PC-9 (cell line): Measurements from ENCODE around the gene ZNF18. TPM values are rescaled to one million over a fixed set of nuclear protein-coding genes. Genes with fewer than 3 reads are reported as not detected.
"Not testable (repeated sequence)": the region's sequence is repeated elsewhere in the genome, so short reads cannot be mapped to it uniquely, and the experiment has no call there.

Experiments
- BruUV-seq: library from RNA; stranded (reverse); fragments of 400-500 nt; replicated peaks from 2 replicates; lab custom pipeline; 2021; lab: Mats Ljungman, UMichigan
- CTCF ChIA-PET: fragments of 300-600 bp; sonication (Branson Sonifier 250); formaldehyde crosslinking; loops from one replicate; lab custom pipeline; 2022; ENCODE audit warnings: antibody characterized with exemption; lab: Charles Lee
- POLR2A ChIA-PET: fragments of 300-600 bp; sonication (Branson Sonifier 250); formaldehyde crosslinking; loops from one replicate; lab custom pipeline; 2022; ENCODE audit warnings: antibody characterized with exemption; ENCODE audit not compliant: unreplicated experiment; lab: Charles Lee
- DNase-seq, 2 experiments: peaks; one replicate each; pipeline versions ENCODE4 v3.0.0 to v3.0.0-alpha.2; 2015 to 2022; ENCODE audit warnings: mixed read lengths in 1 of 2
- H2AFZ ChIP-seq: fragments of 200-600 bp; sonication (generic); 2 replicates; pipeline ENCODE4 v1.8.1; 2017; ENCODE audit warnings: antibody characterized with exemption
- H3F3A ChIP-seq: fragments of 200-600 bp; sonication (generic); 2 replicates; pipeline ENCODE4 v1.8.1; 2017; ENCODE audit warnings: antibody characterized with exemption, mild to moderate bottlenecking, low read depth; ENCODE audit not compliant: insufficient read depth
- H3K27ac ChIP-seq: fragments of 200-600 bp; sonication (generic); 2 replicates; pipeline ENCODE4 v1.6.1; 2016; ENCODE audit warnings: mixed run types
- H3K27me3 ChIP-seq: fragments of 200-600 bp; sonication (generic); 2 replicates; pipeline ENCODE4 v1.6.1; 2016; ENCODE audit warnings: low read depth, mixed run types; ENCODE audit not compliant: insufficient read depth
- H3K36me3 ChIP-seq: fragments of 200-600 bp; sonication (generic); 2 replicates; pipeline ENCODE4 v1.6.1; 2016; ENCODE audit warnings: low read depth, mixed run types
- H3K4me1 ChIP-seq: fragments of 200-600 bp; sonication (generic); replicated peaks from 2 replicates; pipeline ENCODE4 v1.6.1; 2016; ENCODE audit warnings: mixed run types; ENCODE audit not compliant: insufficient read depth
- H3K4me2 ChIP-seq: fragments of 200-600 bp; sonication (generic); 2 replicates; pipeline ENCODE4 v1.6.1; 2017; ENCODE audit warnings: mixed run types
- H3K4me3 ChIP-seq: fragments of 200-600 bp; sonication (generic); 2 replicates; pipeline ENCODE4 v1.6.1; 2016; ENCODE audit warnings: mixed run types
- H3K79me2 ChIP-seq: fragments of 200-600 bp; sonication (generic); 2 replicates; pipeline ENCODE4 v1.6.1; 2017; ENCODE audit warnings: low read depth, mixed run types
- H3K9me2 ChIP-seq: fragments of 200-600 bp; sonication (generic); 2 replicates; pipeline ENCODE4 v1.8.1; 2017; ENCODE audit warnings: mild to moderate bottlenecking; ENCODE audit not compliant: insufficient read depth
- H3K9me3 ChIP-seq: fragments of 200-600 bp; sonication (generic); 2 replicates; pipeline ENCODE4 v1.8.1; 2016; ENCODE audit warnings: low read depth; ENCODE audit not compliant: insufficient read depth
- H4K20me1 ChIP-seq: fragments of 200-600 bp; sonication (generic); 2 replicates; pipeline ENCODE4 v1.8.1; 2017; ENCODE audit not compliant: insufficient read depth
- EZH2 ChIP-seq: fragments of 200-600 bp; sonication (generic); IDR thresholded peaks from 2 replicates; pipeline ENCODE4 v1.8.0; 2017; ENCODE audit warnings: antibody characterized with exemption, low read depth
- intact Hi-C: fragments of 100-400 bp; cut with micrococcal nuclease; formaldehyde crosslinking; loops from one replicate; pipeline ENCODE4 v1.10.0; 2022; ENCODE audit not compliant: unreplicated experiment
- total RNA-seq: library from RNA; stranded (reverse); gene quantifications from 2 replicates; pipeline ENCODE4 v1.2.3, GENCODE V29; 2021
- TF ChIP-seq, protein P1 (sequence below): fragments of 200-600 bp; sonication (generic); conservative IDR thresholded peaks from 2 replicates; pipeline ENCODE4 v1.6.1; 2017; ENCODE audit warnings: mixed run types, antibody characterized with exemption, mild to moderate bottlenecking, moderate library complexity

Gene ZNF18
- total RNA-seq, 1 experiment from 2014 or later, result 6.3 TPM

DNA sequence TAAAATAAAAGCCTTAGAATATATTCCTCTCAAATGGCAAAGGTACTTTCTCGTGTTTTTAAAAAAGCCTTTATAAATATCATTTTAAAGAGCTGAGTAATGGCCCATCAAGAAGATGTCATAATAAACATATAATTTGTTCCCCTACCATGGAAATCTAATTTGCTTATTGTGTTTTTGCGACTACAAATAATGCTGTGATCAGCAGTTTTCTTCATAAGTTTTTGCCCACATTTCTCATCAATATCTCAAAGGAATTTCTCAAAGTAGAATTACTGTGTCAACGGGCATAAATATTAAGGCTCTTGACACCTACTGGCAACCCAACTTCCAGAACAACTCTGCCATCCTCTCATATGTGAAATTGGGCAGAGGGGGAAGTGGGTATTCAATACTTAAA lies 17.5 kb downstream of the ZNF18 start:
- Histone ChIP-seq H3K4me1 (no peaks in the 10 kb centered on the region), H3K27me3 (no peaks in the 10 kb centered on the region), H3F3A (no peaks in the 10 kb centered on the region), H3K9me3 (no peaks in the 10 kb centered on the region), H2AFZ (no peak overlapping the region), H3K4me2 (no peak overlapping the region), H3K27ac (no peak overlapping the region), H3K4me3 (no peak overlapping the region), H3K79me2 (no peaks in the 10 kb centered on the region), H3K9me2 (no peaks in the 10 kb centered on the region), H3K36me3 (no peaks in the 10 kb centered on the region), H4K20me1 (no peaks in the 10 kb centered on the region)
- no peak for DNase-seq
- no peak for TF ChIP-seq EZH2
- TF ChIP-seq, protein P1, sequence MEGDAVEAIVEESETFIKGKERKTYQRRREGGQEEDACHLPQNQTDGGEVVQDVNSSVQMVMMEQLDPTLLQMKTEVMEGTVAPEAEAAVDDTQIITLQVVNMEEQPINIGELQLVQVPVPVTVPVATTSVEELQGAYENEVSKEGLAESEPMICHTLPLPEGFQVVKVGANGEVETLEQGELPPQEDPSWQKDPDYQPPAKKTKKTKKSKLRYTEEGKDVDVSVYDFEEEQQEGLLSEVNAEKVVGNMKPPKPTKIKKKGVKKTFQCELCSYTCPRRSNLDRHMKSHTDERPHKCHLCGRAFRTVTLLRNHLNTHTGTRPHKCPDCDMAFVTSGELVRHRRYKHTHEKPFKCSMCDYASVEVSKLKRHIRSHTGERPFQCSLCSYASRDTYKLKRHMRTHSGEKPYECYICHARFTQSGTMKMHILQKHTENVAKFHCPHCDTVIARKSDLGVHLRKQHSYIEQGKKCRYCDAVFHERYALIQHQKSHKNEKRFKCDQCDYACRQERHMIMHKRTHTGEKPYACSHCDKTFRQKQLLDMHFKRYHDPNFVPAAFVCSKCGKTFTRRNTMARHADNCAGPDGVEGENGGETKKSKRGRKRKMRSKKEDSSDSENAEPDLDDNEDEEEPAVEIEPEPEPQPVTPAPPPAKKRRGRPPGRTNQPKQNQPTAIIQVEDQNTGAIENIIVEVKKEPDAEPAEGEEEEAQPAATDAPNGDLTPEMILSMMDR, result no peak
- intact Hi-C loops, result loop anchor here (10.0 kb wide), 2 partner anchors 1105 to 1245 kb away; partner anchors contain the start of gene TMEM220
- ChIA-PET CTCF (no interaction called here), POLR2A (interaction anchor here (0.7 kb wide), 1 partner anchor 301 kb away, joined by 7 read pairs; no protein-coding TSS in a partner anchor)
- BruUV-seq, result no TSS peak

DNA sequence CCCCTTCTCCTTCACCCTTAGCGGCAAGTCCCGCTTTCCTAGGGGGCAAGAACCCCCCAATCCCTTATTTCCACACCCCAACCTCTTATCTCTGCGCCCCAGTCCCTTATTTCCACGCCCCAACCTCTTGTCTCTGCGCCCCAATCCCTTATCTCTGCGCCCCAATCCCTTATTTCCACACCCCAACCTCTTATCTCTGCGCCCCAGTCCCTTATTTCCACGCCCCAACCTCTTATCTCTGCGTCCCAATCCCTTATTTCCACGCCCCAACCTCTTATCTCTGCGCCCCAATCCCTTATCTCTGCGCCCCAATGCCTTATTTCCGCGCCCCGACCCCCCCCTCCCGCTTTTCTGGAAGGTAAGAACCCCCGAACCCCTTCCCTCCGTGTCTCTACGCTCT lies 24.5 kb downstream of the ZNF18 start:
- H3K27ac ChIP-seq, H3K9me3 ChIP-seq, DNase-seq, CTCF ChIA-PET, H3F3A ChIP-seq, H3K36me3 ChIP-seq, H3K9me2 ChIP-seq, H4K20me1 ChIP-seq, POLR2A ChIA-PET, H3K4me2 ChIP-seq, BruUV-seq, H2AFZ ChIP-seq, H3K4me1 ChIP-seq, H3K4me3 ChIP-seq, H3K27me3 ChIP-seq, H3K79me2 ChIP-seq, intact Hi-C loops: not testable (repeated sequence)

DNA sequence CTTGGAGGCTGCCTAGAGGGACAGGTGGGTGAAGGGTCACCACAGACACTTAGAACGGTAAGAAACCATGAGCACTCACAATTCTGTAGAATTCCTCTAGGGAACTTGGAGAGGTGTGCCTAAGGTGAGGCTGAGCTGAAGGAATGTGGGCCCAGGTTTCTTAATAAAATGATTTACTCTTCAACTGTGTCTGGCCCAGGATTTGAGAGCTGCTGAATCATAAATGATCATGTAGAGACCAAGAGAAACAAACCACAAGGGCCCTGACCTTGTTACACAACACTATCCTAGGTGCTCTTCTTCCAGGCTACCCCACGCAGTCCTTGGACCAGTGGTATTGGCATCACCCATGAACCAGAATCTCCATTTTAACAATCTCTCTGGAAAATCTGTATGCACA lies 27.7 kb downstream of the ZNF18 start:
- BruUV-seq, result no TSS peak
- Histone ChIP-seq H4K20me1 (no peaks in the 10 kb centered on the region), H3K9me3 (no peaks in the 10 kb centered on the region), H3K27me3 (no peaks in the 10 kb centered on the region), H3K36me3 (no peaks in the 10 kb centered on the region), H3K27ac (no peak overlapping the region), H3K79me2 (no peaks in the 10 kb centered on the region), H3F3A (no peaks in the 10 kb centered on the region), H3K4me1 (no peaks in the 10 kb centered on the region), H3K4me3 (no peak overlapping the region), H3K9me2 (no peaks in the 10 kb centered on the region), H3K4me2 (no peak overlapping the region), H2AFZ (no peak overlapping the region)
- intact Hi-C loops, result loop anchor here (2.0 kb wide), 1 partner anchor 51 kb away; the partner anchor contains the start of gene MAP2K4
- no peak for DNase-seq
- ChIA-PET CTCF (no interaction called here), POLR2A (no interaction called here)
- TF ChIP-seq, protein P1, result no peak
- no peak for TF ChIP-seq EZH2

DNA sequence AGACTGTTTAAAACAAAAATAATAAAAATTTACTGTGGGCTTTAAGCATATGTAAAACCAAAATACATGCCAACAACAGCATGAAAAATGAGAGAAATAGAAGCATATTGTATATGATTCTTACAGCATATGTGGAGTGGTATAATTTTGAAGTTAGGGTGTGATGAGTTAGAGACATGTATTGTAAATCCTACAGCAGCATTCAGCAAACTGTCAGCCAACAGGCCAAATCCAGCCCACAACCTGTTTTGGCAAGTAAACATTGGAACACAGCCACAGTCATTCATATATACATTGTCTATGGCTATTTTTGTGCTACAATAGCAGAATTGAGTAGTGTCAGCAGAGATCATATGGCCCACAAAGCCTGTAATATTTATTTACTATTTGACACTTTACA lies 42.3 kb downstream of the ZNF18 start:
- POLR2A ChIA-PET, result no interaction called here
- BruUV-seq, result no TSS peak
- Histone ChIP-seq H3K27ac (no peak overlapping the region), H3K4me3 (no peak overlapping the region), H3K27me3 (peaks cover 12% of the 10 kb centered on the region; the same call in 1 of the 2 replicates), H3K36me3 (no peaks in the 10 kb centered on the region), H3K9me2 (no peaks in the 10 kb centered on the region), H4K20me1 (no peaks in the 10 kb centered on the region), H3K79me2 (no peaks in the 10 kb centered on the region), H3K4me2 (no peak overlapping the region), H2AFZ (no peak overlapping the region), H3F3A (no peaks in the 10 kb centered on the region), H3K9me3 (no peaks in the 10 kb centered on the region), H3K4me1 (no peaks in the 10 kb centered on the region)
- DNase-seq, result no peak
- TF ChIP-seq EZH2, result no peak
- TF ChIP-seq, protein P1, result no peak
- intact Hi-C loops, result no loop called here
- CTCF ChIA-PET, result no interaction called here
